K562 (cell line): Measurements from ENCODE around the gene NELFE. TPM values are rescaled to one million over a fixed set of nuclear protein-coding genes. Genes with fewer than 3 reads are reported as not detected.
A peak's percentile ranks its signal among the peaks of the same experiment; 100 is the strongest.

Experiments
- ATF1 ChIP-seq, 2 experiments: fragments of 450-650 bp in 1 of 2; IDR thresholded peaks; 2 replicates each; pipeline ENCODE4 v1.6.1; 2016; ENCODE audit warnings: missing compliant biosample characterization in 1 of 2, missing genetic modification characterization in 1 of 2
- BACH1 ChIP-seq: fragments of 200-800 bp; sonication (Bioruptor generic); IDR thresholded peaks from 2 replicates; pipeline ENCODE4 v1.6.1; 2016; ENCODE audit warnings: missing genetic modification characterization, missing compliant biosample characterization
- CCNT2 ChIP-seq: IDR thresholded peaks from 2 replicates; pipeline ENCODE4 v1.6.1; 2011; ENCODE audit warnings: borderline replicate concordance, low read depth, mild to moderate bottlenecking, moderate library complexity, mixed read lengths, low read length; ENCODE audit not compliant: insufficient read length; ENCODE audit errors: extremely low read depth
- CEBPB ChIP-seq: fragments of 450-650 bp; IDR thresholded peaks from 2 replicates; pipeline ENCODE4 v1.6.1; 2016; ENCODE audit warnings: missing genetic modification characterization, missing compliant biosample characterization
- DDX20 ChIP-seq: fragments of 450-650 bp; IDR thresholded peaks from 2 replicates; pipeline ENCODE4 v1.6.1; 2016; ENCODE audit warnings: missing genetic modification characterization, low read depth, mild to moderate bottlenecking, missing compliant biosample characterization, moderate library complexity
- FOXJ2 ChIP-seq: fragments of 200-800 bp; sonication (Bioruptor generic); IDR thresholded peaks from 2 replicates; pipeline ENCODE4 v1.6.1; 2016; ENCODE audit warnings: missing genetic modification characterization, missing compliant biosample characterization
- KDM4B ChIP-seq, 2 experiments: fragments of 450-650 bp in 1 of 2; sonication (generic) in 1 of 2; IDR thresholded peaks; 2 replicates each; pipeline ENCODE4 v1.6.1; 2016 to 2017; ENCODE audit warnings: borderline replicate concordance in 2 of 2, antibody characterized with exemption in 1 of 2, low read depth in 1 of 2, mild to moderate bottlenecking in 1 of 2
- NRF1 ChIP-seq, 2 experiments: fragments of 450-650 bp; IDR thresholded peaks in 1 of 2; conservative IDR thresholded peaks in 1 of 2; 2 replicates each; pipeline ENCODE4 v1.6.1; 2014; ENCODE audit warnings: mild to moderate bottlenecking in 2 of 2
- SAFB ChIP-seq: fragments of 200-400 bp; formaldehyde crosslinking; IDR thresholded peaks from 2 replicates; pipeline ENCODE4 v1.6.1; 2017; ENCODE audit warnings: low read depth, low read length, borderline replicate concordance
- ZFP30 ChIP-seq: fragments of 250-450 bp; sonication (Bioruptor Pico); IDR thresholded peaks from 2 replicates; pipeline ENCODE4 v1.8.0; 2022; ENCODE audit warnings: moderate library complexity, mild to moderate bottlenecking, inconsistent platforms, borderline replicate concordance
- ZNF133 ChIP-seq: fragments of 250-450 bp; sonication (Bioruptor Pico); IDR thresholded peaks from 2 replicates; pipeline ENCODE4 v1.4.0; 2020; ENCODE audit warnings: mild to moderate bottlenecking
- ZNF217 ChIP-seq: sonication (generic); formaldehyde crosslinking; IDR thresholded peaks from 2 replicates; pipeline ENCODE4 v1.8.0; 2022; ENCODE audit warnings: mild to moderate bottlenecking, missing genetic modification reagents
- ZNF57 ChIP-seq: fragments of 450-650 bp; formaldehyde crosslinking; IDR thresholded peaks from 2 replicates; pipeline ENCODE4 v1.4.0; 2020; ENCODE audit warnings: mild to moderate bottlenecking, moderate library complexity
- polyA plus RNA-seq, 8 experiments: library from polyadenylated mRNA; depleted of rRNA in 4 of 8; stranded (reverse) in 5 of 8; unstranded in 3 of 8; fragments of >200 nt; fragmentation: Nextera tagmentation in 2 of 8; fragmentation: Illumina TruSeq in 1 of 8; extraction: Ambion mirVana in 2 of 8; extraction: Trizol in 1 of 8; gene quantifications; 2 replicates each; pipeline versions ENCODE4 v1.2.1 to v1.2.3, GENCODE V29; 2011 to 2014; ENCODE audit warnings: inconsistent platforms in 1 of 8, missing spikeins in 1 of 8
- total RNA-seq, 7 experiments: library from RNA; depleted of rRNA in 6 of 7; stranded (reverse); fragments of >200 nt in 6 of 7; fragmentation: Illumina TruSeq in 2 of 7; extraction: Trizol in 2 of 7; gene quantifications; 2 replicates each; pipeline versions ENCODE4 v1.2.1 to v1.2.3, GENCODE V29; 2011 to 2021; ENCODE audit warnings: low replicate concordance in 1 of 7
- TF ChIP-seq, protein P1 (sequence below): sonication (generic); IDR thresholded peaks from 2 replicates; pipeline ENCODE4 v1.6.1; 2016
- TF ChIP-seq, protein P2 (sequence below): fragments of 450-650 bp; IDR thresholded peaks from 2 replicates; pipeline ENCODE4 v1.6.1; 2017; ENCODE audit warnings: mild to moderate bottlenecking, moderate library complexity
- TF ChIP-seq, protein P3 (sequence below): fragments of 250-450 bp; sonication (Bioruptor Pico); IDR thresholded peaks from 2 replicates; pipeline ENCODE4 v1.8.0; 2021; ENCODE audit warnings: borderline replicate concordance, mild to moderate bottlenecking, moderate library complexity; ENCODE audit not compliant: poor library complexity, severe bottlenecking
- TF ChIP-seq, protein P4 (sequence below): sonication (generic); formaldehyde crosslinking; IDR thresholded peaks from 2 replicates; pipeline ENCODE4 v1.8.0; 2022; ENCODE audit warnings: mild to moderate bottlenecking, missing genetic modification reagents, borderline replicate concordance
- TF ChIP-seq, protein P5 (sequence below): fragments of 450-650 bp; formaldehyde crosslinking; IDR thresholded peaks from 2 replicates; pipeline ENCODE4 v1.4.0; 2020; ENCODE audit warnings: mild to moderate bottlenecking, moderate library complexity

Gene NELFE
- total and polyA plus RNA-seq, 9 of the 15 experiments (the other 6 are each of a cell fraction or from before 2014, with no cell fraction given) = 15.2 to 157 (median 91.5) TPM

DNA sequence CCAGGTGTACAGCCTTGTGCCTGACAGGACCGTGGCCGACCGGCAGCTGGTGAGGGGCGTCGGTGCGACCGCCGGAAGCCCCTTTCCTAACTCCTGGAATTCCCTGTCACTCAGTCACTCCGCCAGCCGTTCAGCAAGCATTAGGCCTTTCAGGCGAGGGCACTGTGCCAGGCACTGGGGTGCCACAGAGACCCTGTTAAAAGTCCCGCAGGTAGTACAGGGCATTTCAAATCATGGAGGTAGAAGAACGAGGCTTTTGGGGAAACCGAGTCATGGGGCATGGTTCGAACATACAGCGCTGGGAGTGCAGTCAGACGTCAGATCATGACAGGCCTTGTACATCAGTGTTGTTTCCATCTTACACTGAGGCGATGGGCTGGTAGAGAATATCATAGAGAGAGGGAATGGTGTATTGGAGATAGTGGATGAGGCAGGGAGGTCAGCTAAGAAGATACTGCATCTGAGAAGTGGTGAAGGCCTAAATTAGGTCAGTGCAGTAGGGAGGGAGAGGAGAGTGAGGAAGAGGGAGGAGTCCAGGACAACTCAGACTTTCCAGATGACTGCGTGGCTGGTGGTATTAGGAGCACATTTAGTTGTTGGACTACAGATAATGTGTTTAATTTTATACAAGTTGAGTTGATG, 14.1 kb upstream of the NELFE start (continued):
- TF ChIP-seq ZNF133 (CRISPR knock-in tag) (no peak), ZNF217 (no peak), ZFP30 (CRISPR knock-in tag) (no peak), ZNF57 (no peak), NRF1 (conservative IDR thresholded peaks at IDR 0.05 in 1 of 2, IDR thresholded peaks at IDR 0.05 in 1 of 2) (peak in 1 of 2 experiments; percentile 3; a peak in 2 of 4 replicates), DDX20 (tag) (no peak), BACH1 (tag) (no peak), ATF1 (CRISPR knock-in tag; IDR thresholded peaks at IDR 0.05) (no peak), ATF1 (tag; IDR thresholded peaks at IDR 0.05) (no peak), FOXJ2 (tag) (no peak; the same call in 1 of the 2 replicates), SAFB (no peak), KDM4B (IDR thresholded peaks at IDR 0.05; ENCODE audit: borderline replicate concordance in 2 of 2, low read depth in 1 of 2) (no peak), CEBPB (tag) (no peak), CCNT2 (peak; percentile 31)
- TF ChIP-seq, protein P1, sequence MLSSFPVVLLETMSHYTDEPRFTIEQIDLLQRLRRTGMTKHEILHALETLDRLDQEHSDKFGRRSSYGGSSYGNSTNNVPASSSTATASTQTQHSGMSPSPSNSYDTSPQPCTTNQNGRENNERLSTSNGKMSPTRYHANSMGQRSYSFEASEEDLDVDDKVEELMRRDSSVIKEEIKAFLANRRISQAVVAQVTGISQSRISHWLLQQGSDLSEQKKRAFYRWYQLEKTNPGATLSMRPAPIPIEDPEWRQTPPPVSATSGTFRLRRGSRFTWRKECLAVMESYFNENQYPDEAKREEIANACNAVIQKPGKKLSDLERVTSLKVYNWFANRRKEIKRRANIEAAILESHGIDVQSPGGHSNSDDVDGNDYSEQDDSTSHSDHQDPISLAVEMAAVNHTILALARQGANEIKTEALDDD = peak; percentile 44; the same call in 1 of the 2 replicates
- TF ChIP-seq, protein P2, sequence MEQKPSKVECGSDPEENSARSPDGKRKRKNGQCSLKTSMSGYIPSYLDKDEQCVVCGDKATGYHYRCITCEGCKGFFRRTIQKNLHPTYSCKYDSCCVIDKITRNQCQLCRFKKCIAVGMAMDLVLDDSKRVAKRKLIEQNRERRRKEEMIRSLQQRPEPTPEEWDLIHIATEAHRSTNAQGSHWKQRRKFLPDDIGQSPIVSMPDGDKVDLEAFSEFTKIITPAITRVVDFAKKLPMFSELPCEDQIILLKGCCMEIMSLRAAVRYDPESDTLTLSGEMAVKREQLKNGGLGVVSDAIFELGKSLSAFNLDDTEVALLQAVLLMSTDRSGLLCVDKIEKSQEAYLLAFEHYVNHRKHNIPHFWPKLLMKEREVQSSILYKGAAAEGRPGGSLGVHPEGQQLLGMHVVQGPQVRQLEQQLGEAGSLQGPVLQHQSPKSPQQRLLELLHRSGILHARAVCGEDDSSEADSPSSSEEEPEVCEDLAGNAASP = no peak
- TF ChIP-seq, protein P3, sequence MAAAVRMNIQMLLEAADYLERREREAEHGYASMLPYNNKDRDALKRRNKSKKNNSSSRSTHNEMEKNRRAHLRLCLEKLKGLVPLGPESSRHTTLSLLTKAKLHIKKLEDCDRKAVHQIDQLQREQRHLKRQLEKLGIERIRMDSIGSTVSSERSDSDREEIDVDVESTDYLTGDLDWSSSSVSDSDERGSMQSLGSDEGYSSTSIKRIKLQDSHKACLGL = no peak
- TF ChIP-seq, protein P4, sequence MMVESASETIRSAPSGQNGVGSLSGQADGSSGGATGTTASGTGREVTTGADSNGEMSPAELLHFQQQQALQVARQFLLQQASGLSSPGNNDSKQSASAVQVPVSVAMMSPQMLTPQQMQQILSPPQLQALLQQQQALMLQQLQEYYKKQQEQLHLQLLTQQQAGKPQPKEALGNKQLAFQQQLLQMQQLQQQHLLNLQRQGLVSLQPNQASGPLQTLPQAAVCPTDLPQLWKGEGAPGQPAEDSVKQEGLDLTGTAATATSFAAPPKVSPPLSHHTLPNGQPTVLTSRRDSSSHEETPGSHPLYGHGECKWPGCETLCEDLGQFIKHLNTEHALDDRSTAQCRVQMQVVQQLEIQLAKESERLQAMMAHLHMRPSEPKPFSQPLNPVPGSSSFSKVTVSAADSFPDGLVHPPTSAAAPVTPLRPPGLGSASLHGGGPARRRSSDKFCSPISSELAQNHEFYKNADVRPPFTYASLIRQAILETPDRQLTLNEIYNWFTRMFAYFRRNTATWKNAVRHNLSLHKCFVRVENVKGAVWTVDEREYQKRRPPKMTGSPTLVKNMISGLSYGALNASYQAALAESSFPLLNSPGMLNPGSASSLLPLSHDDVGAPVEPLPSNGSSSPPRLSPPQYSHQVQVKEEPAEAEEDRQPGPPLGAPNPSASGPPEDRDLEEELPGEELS (CRISPR knock-in tag) = peak; percentile 79; the same call in 1 of the 2 replicates
- TF ChIP-seq, protein P5, sequence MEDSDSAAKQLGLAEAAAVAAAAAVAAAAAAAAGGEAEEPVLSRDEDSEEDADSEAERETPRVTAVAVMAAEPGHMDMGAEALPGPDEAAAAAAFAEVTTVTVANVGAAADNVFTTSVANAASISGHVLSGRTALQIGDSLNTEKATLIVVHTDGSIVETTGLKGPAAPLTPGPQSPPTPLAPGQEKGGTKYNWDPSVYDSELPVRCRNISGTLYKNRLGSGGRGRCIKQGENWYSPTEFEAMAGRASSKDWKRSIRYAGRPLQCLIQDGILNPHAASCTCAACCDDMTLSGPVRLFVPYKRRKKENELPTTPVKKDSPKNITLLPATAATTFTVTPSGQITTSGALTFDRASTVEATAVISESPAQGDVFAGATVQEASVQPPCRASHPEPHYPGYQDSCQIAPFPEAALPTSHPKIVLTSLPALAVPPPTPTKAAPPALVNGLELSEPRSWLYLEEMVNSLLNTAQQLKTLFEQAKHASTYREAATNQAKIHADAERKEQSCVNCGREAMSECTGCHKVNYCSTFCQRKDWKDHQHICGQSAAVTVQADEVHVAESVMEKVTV (CRISPR knock-in tag) = no peak
